Measurements from ENCODE around the gene GPC6. TPM values are rescaled to one million over a fixed set of nuclear protein-coding genes. Genes with fewer than 3 reads are reported as not detected.
A peak's percentile ranks its signal among the peaks of the same experiment; 100 is the strongest.

GPC6 gene
- total RNA-seq, 1 donor from 2014 or later: 16.1 TPM

DNA sequence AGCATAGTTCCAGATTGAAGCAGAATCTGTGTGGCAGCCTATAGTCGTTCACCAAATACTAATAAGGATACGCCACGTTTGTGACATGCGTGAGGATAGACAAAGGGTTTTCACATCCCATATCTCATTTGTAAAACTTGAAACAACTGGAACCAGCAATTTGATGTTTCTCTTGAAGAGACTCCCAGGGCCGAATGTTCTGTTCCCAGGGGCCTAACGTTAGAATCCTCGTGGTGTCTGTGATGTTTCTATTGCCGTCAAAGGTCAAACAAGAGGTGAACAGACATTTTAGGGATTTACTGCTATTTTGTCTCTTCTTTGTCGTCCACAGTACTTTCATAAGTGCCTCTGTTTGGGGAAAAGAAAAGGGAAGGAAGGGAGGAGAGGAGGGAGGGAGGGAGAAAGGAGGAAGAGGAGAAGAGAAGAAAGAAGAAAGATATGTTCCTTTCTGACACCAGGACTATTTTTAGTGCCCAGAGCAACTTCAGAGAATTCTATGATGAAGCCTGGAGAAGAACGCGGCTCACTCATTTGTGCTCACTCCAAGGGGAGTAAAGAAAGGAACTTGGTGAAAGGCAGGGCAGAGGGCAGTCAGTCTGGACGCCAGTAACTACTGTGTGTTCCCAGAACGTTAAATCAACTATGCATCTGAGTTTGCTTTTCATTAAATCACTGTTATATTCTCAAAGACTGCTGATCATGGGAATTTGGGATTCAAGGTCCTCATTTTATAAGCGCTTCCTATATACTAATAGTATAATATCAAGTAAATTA lies 1098.3 kb downstream of the GPC6 start:
- TF ChIP-seq, protein P1, sequence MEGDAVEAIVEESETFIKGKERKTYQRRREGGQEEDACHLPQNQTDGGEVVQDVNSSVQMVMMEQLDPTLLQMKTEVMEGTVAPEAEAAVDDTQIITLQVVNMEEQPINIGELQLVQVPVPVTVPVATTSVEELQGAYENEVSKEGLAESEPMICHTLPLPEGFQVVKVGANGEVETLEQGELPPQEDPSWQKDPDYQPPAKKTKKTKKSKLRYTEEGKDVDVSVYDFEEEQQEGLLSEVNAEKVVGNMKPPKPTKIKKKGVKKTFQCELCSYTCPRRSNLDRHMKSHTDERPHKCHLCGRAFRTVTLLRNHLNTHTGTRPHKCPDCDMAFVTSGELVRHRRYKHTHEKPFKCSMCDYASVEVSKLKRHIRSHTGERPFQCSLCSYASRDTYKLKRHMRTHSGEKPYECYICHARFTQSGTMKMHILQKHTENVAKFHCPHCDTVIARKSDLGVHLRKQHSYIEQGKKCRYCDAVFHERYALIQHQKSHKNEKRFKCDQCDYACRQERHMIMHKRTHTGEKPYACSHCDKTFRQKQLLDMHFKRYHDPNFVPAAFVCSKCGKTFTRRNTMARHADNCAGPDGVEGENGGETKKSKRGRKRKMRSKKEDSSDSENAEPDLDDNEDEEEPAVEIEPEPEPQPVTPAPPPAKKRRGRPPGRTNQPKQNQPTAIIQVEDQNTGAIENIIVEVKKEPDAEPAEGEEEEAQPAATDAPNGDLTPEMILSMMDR (IDR thresholded peaks at IDR 0.05; ENCODE audit: unreplicated experiment): no peak
- no peak overlapping the region for H3K27ac Mint-ChIP-seq (ENCODE audit: unreplicated experiment)

DNA sequence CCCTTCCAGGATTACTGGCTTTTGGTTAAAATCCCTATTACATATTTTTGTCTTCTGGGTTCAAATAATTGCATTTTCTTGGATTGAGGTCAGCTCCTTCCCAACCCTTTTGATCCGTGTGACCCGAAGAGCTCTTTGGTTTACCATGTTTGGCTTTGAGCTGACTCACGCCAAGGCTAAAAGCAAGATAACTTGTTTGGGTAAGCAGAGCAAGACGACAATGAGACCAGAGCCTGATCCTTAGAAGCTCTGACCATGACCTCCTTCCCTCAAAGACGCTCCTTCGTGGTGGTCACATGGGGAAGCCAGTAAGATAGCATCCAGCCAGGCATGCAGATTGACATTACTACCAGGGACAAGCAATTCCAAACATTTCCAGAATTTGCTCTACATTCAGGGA lies 1099.0 kb downstream of the GPC6 start:
- no peak overlapping the region for H3K4me3 Mint-ChIP-seq (ENCODE audit: unreplicated experiment)

More for the DNA sequence above, 1098.3 kb downstream of the GPC6 start:
- H3K4me1 Mint-ChIP-seq (ENCODE audit: unreplicated experiment): peaks cover 39% of the 10 kb centered on the region
- no peak for DNase-seq (ENCODE audit: low spot score)
- peaks cover under 1% of the 10 kb centered on the region for H3K27me3 Mint-ChIP-seq (ENCODE audit: unreplicated experiment)
- no peak overlapping the region for H3K4me3 Mint-ChIP-seq (ENCODE audit: unreplicated experiment)
- no peaks in the 10 kb centered on the region for H3K9me3 Mint-ChIP-seq (ENCODE audit: unreplicated experiment)
- no peaks in the 10 kb centered on the region for H3K36me3 Mint-ChIP-seq (ENCODE audit: low read depth, unreplicated experiment)

DNA sequence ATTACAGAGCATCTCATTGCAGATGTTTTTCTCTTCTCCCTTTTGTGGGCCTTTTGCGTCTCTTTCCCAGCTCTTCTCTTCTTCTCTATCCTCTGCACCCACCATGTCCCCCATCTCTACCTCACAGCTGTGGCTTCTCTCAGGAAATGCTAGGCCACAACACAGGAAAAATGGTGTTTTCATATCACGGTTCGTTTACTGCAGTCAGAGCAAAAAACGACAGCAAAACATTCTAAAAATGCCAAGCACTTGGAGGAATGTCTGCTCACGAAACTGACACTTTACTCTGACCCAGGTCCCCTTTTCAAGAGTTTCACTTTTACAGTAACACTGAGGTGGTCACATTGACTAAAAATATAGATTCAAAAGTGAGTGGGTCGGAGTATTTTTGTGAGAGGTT lies 1100.7 kb downstream of the GPC6 start:
- DNase-seq (ENCODE audit: low spot score): no peak
- Mint-ChIP-seq H3K9me3 (ENCODE audit: unreplicated experiment) (no peaks in the 10 kb centered on the region), H3K27ac (ENCODE audit: unreplicated experiment) (peak overlapping the region; percentile 81), H3K27me3 (ENCODE audit: unreplicated experiment) (peaks cover 1% of the 10 kb centered on the region), H3K4me1 (ENCODE audit: unreplicated experiment) (peaks cover 39% of the 10 kb centered on the region), H3K36me3 (ENCODE audit: low read depth, unreplicated experiment) (no peaks in the 10 kb centered on the region), H3K4me3 (ENCODE audit: unreplicated experiment) (no peak overlapping the region)
- TF ChIP-seq, protein P1 (IDR thresholded peaks at IDR 0.05; ENCODE audit: unreplicated experiment): no peak

More for the DNA sequence above, 1099.0 kb downstream of the GPC6 start:
- TF ChIP-seq, protein P1 (IDR thresholded peaks at IDR 0.05; ENCODE audit: unreplicated experiment): no peak
- H3K4me1 Mint-ChIP-seq (ENCODE audit: unreplicated experiment): peaks cover 39% of the 10 kb centered on the region
- no peak overlapping the region for H3K27ac Mint-ChIP-seq (ENCODE audit: unreplicated experiment)
- H3K27me3 Mint-ChIP-seq (ENCODE audit: unreplicated experiment): peaks cover 1% of the 10 kb centered on the region
- no peak for DNase-seq (ENCODE audit: low spot score)
- no peaks in the 10 kb centered on the region for H3K36me3 Mint-ChIP-seq (ENCODE audit: low read depth, unreplicated experiment)
- no peaks in the 10 kb centered on the region for H3K9me3 Mint-ChIP-seq (ENCODE audit: unreplicated experiment)

DNA sequence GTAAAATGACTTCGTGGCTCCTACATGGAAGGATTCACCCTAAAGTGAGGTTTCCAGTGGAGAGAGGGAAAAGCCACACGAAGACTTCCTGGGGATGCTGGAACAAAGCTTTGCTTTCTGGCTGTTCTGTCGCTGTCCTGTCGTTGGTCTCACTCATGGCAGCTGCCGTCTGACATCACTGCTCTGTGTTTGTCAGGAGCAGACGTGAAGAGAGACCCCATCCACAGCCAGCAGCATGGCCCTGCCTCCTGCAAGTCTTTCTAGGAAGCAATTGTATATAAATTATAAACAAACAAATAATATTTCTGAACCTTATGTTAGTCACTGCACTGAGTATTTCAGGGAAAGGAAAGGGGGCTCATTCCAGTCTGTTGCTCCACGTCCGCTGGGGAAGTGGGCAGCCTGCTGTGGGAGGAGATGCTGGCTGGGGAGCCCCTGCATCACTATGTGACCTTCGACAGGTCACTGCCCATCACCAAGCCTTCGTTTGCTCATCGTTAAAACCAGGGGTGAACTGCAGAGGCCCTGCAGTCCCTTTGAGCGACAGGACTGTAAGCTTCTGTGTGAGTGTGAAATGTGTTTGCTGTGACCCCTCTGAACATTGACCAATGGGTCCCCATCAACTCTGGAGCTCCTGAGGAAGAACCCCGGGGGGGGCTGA lies 1101.9 kb downstream of the GPC6 start:
- no peak for DNase-seq (ENCODE audit: low spot score)
- no peaks in the 10 kb centered on the region for H3K36me3 Mint-ChIP-seq (ENCODE audit: low read depth, unreplicated experiment)
- no peaks in the 10 kb centered on the region for H3K9me3 Mint-ChIP-seq (ENCODE audit: unreplicated experiment)
- peak overlapping the region; percentile 81 for H3K27ac Mint-ChIP-seq (ENCODE audit: unreplicated experiment)
- peaks cover 34% of the 10 kb centered on the region for H3K4me1 Mint-ChIP-seq (ENCODE audit: unreplicated experiment)
- TF ChIP-seq, protein P1 (IDR thresholded peaks at IDR 0.05; ENCODE audit: unreplicated experiment): no peak
- H3K27me3 Mint-ChIP-seq (ENCODE audit: unreplicated experiment): peaks cover 1% of the 10 kb centered on the region
- H3K4me3 Mint-ChIP-seq (ENCODE audit: unreplicated experiment): no peak overlapping the region

DNA sequence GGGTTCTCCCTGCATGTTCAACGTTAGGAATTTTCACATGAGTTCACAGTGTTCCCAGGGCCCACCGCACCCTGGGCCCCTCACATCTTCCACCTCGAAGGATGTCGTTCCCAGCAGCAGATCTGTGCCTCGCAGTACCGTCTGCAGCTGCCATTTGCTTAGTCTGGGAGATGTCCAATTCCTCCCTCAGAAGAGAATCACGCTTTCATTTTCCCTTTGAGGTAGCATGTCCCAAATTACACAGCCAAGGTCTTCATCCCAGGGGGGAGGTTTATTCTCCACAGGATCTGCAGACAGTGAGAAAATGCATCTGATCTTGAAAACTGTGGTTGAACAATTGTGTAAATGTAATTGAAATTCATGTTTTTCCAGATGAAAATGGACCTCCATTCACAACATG lies 1102.7 kb downstream of the GPC6 start:
- no peak overlapping the region for H3K4me3 Mint-ChIP-seq (ENCODE audit: unreplicated experiment)
- H3K27me3 Mint-ChIP-seq (ENCODE audit: unreplicated experiment): peaks cover 3% of the 10 kb centered on the region
- TF ChIP-seq, protein P1 (IDR thresholded peaks at IDR 0.05; ENCODE audit: unreplicated experiment): no peak
- no peak for DNase-seq (ENCODE audit: low spot score)
- no peaks in the 10 kb centered on the region for H3K36me3 Mint-ChIP-seq (ENCODE audit: low read depth, unreplicated experiment)
- peaks cover 31% of the 10 kb centered on the region for H3K4me1 Mint-ChIP-seq (ENCODE audit: unreplicated experiment)
- no peaks in the 10 kb centered on the region for H3K9me3 Mint-ChIP-seq (ENCODE audit: unreplicated experiment)
- H3K27ac Mint-ChIP-seq (ENCODE audit: unreplicated experiment): no peak overlapping the region

Data from endothelial cell (in vitro differentiated cells).